Esophagus muscularis mucosa (tissue), 4 donors: ENCODE results near the gene MIER3. TPM values are rescaled to one million over a fixed set of nuclear protein-coding genes. Genes with fewer than 3 reads are reported as not detected.
A peak's percentile ranks its signal among the peaks of the same experiment; 100 is the strongest.

Source experiments
- DNase-seq: peaks from one replicate; pipeline ENCODE4 v3.0.0-alpha.2; 2017; ENCODE audit errors: extremely low spot score
- H3K27ac ChIP-seq, 4 donors: fragments of 200-600 bp; sonication (generic); replicated peaks in 1 of 4; 1 replicate in 3 of 4; 2 replicates in 1 of 4; pipeline ENCODE4 v1.5.1; 2016 to 2019; ENCODE audit warnings: mild to moderate bottlenecking in 1 of 4
- H3K27me3 ChIP-seq, 4 donors: fragments of 200-600 bp; sonication (generic); one replicate each; pipeline versions ENCODE4 v1.5.1 to v1.6.0; 2016 to 2019
- H3K36me3 ChIP-seq, 4 donors: fragments of 200-600 bp; sonication (generic); one replicate each; pipeline ENCODE4 v1.5.1; 2016 to 2019
- H3K4me1 ChIP-seq, 4 donors: fragments of 200-600 bp; sonication (generic); one replicate each; pipeline ENCODE4 v1.5.1; 2016 to 2019
- H3K4me3 ChIP-seq, 4 donors: fragments of 200-600 bp; sonication (generic); 1 replicate in 2 of 4; 2 replicates in 2 of 4; pipeline ENCODE4 v1.5.1; 2016 to 2019; ENCODE audit warnings: mild to moderate bottlenecking in 4 of 4, moderate library complexity in 1 of 4
- H3K9me3 ChIP-seq, 4 donors: fragments of 200-600 bp; sonication (generic); 1 replicate in 3 of 4; 2 replicates in 1 of 4; pipeline ENCODE4 v1.5.1; 2016 to 2019
- EP300 ChIP-seq: sonication (generic); formaldehyde crosslinking; IDR thresholded peaks from one replicate; pipeline ENCODE4 v1.6.1; 2017; ENCODE audit warnings: antibody characterized with exemption
- POLR2A ChIP-seq: fragments of 450-650 bp; IDR thresholded peaks from one replicate; pipeline ENCODE4 v1.6.1; 2017; ENCODE audit warnings: antibody characterized with exemption, moderate library complexity, mild to moderate bottlenecking, low read depth
- POLR2AphosphoS5 ChIP-seq, 2 donors: sonication (generic); formaldehyde crosslinking; IDR thresholded peaks; one replicate each; pipeline ENCODE4 v1.6.1; 2017; ENCODE audit warnings: antibody characterized with exemption in 2 of 2
- WGBS: methylation state at CpG from one replicate; pipeline ENCODE4 v1.1.5; 2018; 5-methylcytosine and 5-hydroxymethylcytosine counted together
- intact Hi-C: fragments of 100-400 bp; cut with DNase I; formaldehyde crosslinking; loops from one replicate; pipeline ENCODE4 v1.15.1; 2023
- total RNA-seq, 4 donors: library from RNA; depleted of rRNA; stranded (reverse); fragments of >200 nt; gene quantifications; one replicate each; pipeline versions ENCODE4 v1.1.0 to v1.2.1, GENCODE V29; 2016
- TF ChIP-seq, protein P1 (sequence below), 3 experiments: fragments of 200-600 bp in 2 of 3; fragments of 450-650 bp in 1 of 3; sonication (generic) in 2 of 3; IDR thresholded peaks; one replicate each; pipeline ENCODE4 v1.5.1; 2017 to 2019; ENCODE audit warnings: antibody characterized with exemption in 3 of 3, mild to moderate bottlenecking in 2 of 3, moderate library complexity in 1 of 3

The MIER3 gene
- total RNA-seq, 4 donors from 2014 or later = 11.1 to 16.2 (median 13.0) TPM

DNA sequence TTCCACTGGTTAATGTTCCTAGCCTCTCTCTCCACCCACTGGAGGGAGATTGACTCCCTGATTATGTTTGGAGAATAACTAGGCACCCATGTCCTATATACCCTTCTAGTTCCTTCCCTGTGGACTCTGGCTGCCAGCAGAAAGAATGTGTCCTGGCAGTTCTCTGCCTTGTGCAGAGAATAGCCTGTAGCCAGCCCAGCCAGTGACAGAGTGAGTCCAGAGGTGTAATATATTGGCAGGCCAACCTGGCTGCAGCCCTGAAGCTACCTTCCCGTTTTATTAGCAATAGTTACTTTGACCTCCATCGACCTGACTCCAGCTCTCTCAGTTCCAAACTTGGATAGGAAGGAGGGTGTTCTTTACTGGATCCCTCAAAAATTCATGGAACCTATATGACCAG lies 34.4 kb downstream of the MIER3 start:
- DNase-seq = no peak
- no peaks in the 10 kb centered on the region for H3K4me1 ChIP-seq
- WGBS = 83% methylated on average over 2 of the region's 2 CpGs
- no peaks in the 10 kb centered on the region for H3K9me3 ChIP-seq
- H3K4me3 ChIP-seq = no peak overlapping the region
- no peaks in the 10 kb centered on the region for H3K27me3 ChIP-seq
- peaks cover 4 to 13% (median 10%) of the 10 kb centered on the region in 4 donors for H3K36me3 ChIP-seq
- intact Hi-C loops = no loop called here
- H3K27ac ChIP-seq = no peak overlapping the region
- no peak for TF ChIP-seq POLR2AphosphoS5 (IDR thresholded peaks at IDR 0.05)
- TF ChIP-seq POLR2A = no peak
- TF ChIP-seq, protein P1, sequence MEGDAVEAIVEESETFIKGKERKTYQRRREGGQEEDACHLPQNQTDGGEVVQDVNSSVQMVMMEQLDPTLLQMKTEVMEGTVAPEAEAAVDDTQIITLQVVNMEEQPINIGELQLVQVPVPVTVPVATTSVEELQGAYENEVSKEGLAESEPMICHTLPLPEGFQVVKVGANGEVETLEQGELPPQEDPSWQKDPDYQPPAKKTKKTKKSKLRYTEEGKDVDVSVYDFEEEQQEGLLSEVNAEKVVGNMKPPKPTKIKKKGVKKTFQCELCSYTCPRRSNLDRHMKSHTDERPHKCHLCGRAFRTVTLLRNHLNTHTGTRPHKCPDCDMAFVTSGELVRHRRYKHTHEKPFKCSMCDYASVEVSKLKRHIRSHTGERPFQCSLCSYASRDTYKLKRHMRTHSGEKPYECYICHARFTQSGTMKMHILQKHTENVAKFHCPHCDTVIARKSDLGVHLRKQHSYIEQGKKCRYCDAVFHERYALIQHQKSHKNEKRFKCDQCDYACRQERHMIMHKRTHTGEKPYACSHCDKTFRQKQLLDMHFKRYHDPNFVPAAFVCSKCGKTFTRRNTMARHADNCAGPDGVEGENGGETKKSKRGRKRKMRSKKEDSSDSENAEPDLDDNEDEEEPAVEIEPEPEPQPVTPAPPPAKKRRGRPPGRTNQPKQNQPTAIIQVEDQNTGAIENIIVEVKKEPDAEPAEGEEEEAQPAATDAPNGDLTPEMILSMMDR (IDR thresholded peaks at IDR 0.05) = no peak
- TF ChIP-seq EP300 = no peak

DNA sequence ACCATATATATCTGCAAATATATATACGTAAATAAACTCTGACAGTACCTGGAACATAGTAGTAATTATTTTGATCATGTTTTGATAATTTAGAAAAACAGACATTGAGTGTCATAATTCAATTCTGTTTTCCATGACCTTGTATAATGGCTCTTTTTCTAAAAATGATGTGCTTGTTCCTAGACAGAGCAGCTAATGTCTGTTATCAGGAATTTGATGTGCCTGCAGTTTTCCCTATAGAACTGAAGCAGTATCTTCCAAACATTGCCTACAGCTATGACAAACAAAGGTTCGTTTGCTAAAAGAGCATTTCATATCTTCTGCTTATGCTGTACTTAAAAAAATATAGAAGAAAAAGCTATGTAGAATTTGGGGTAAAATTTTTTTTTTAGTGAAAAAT lies 37.2 kb downstream of the MIER3 start:
- Histone ChIP-seq H3K4me3 (no peak overlapping the region), H3K27me3 (no peaks in the 10 kb centered on the region), H3K27ac (no peak overlapping the region), H3K9me3 (no peaks in the 10 kb centered on the region), H3K36me3 (peaks cover 0 to 4% (median 2%) of the 10 kb centered on the region in 4 donors), H3K4me1 (peaks cover 7 to 10% (median 8%) of the 10 kb centered on the region in 4 donors)
- no peak for DNase-seq
- WGBS = 90% methylated on average over 2 of the region's 2 CpGs
- intact Hi-C loops = no loop called here
- TF ChIP-seq POLR2A (no peak), POLR2AphosphoS5 (IDR thresholded peaks at IDR 0.05) (no peak), EP300 (no peak)
- TF ChIP-seq, protein P1 (IDR thresholded peaks at IDR 0.05) = no peak

DNA sequence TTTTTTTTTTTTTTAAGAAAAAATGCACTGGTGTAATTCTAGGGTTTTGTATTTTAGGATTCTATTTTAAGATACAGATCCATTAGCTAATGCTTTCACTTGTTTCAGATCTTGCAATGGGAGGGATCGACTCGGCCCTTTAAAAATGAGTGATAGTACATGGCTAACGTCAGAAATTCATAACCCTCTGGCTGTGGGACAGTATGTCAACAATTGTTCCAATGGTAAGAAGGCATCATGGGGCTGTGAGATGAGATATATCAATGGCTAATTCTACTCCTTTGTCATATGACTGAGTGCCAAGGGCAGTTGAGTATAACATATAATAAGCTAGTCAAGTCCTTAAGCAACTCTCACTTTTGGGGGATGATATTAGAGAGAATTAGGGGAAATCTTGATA lies 38.2 kb downstream of the MIER3 start:
- TF ChIP-seq POLR2A (no peak), EP300 (no peak), POLR2AphosphoS5 (IDR thresholded peaks at IDR 0.05) (no peak)
- TF ChIP-seq, protein P1 (IDR thresholded peaks at IDR 0.05) = no peak
- intact Hi-C loops = no loop called here
- WGBS = 92% methylated on average over 3 of the region's 3 CpGs
- no peak for DNase-seq
- peaks cover 0 to 4% (median 2%) of the 10 kb centered on the region in 4 donors for H3K36me3 ChIP-seq
- H3K9me3 ChIP-seq = no peaks in the 10 kb centered on the region
- H3K27ac ChIP-seq = no peak overlapping the region
- peaks cover 7 to 11% (median 9%) of the 10 kb centered on the region in 4 donors for H3K4me1 ChIP-seq
- H3K27me3 ChIP-seq = no peaks in the 10 kb centered on the region
- no peak overlapping the region for H3K4me3 ChIP-seq

DNA sequence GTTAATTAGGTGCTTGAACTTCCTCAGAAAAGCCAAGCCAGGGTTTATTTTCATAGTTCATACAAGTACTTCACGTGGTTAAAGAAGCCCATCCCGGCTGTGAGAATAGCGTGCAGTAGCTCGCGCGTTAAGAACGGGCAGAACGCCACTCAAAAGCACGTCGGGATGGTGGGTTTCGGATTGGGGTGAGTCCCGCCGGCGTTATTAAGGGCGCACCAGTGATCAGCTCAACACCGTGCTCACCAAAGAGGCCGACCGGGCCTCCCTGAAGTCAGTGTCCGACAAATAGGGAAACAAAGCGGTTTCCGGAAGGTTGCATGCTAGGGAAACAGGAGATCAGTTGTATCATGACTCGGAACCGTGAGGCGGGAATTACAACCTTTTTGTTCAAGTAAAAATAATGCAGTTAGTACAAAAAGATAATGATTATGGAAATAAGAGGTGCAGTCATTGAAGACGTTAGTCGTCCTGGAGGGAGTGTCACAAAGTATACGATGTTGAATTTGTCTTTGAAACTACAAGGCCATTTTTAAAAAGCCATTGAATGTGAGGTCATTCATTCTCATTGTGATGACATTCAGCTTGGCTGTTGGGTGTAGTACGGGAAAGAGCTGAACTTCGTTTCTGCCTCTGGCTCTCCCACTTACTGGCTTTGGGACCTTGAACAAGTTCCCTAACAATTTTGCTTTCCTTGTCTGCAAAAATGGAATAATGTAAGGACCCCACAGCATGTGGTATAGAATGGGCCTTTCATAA lies 41.5 kb downstream of the MIER3 start:
- WGBS = under 1% methylated on average over 21 of the region's 29 CpGs
- TF ChIP-seq POLR2A = peak; percentile 32
- TF ChIP-seq EP300 = no peak
- H3K4me3 ChIP-seq = peak overlapping the region; percentile 67 to 77 (median 73)
- no peak for DNase-seq
- peak overlapping the region; percentile 88 to 96 (median 94) for H3K27ac ChIP-seq
- H3K4me1 ChIP-seq = peaks cover 7 to 15% (median 11%) of the 10 kb centered on the region in 4 donors
- no peaks in the 10 kb centered on the region for H3K9me3 ChIP-seq
- no peaks in the 10 kb centered on the region for H3K27me3 ChIP-seq
- intact Hi-C loops = loop anchor here (1.0 kb wide), 1 partner anchor 264 kb away; the partner anchor contains the start of gene GPBP1
- peaks cover 0 to 3% (median 0%) of the 10 kb centered on the region in 4 donors for H3K36me3 ChIP-seq
